GM10266 (cell line): ENCODE measurements around the gene CSTF2.

Experiments
- DNase-seq: peaks from one replicate; pipeline ENCODE4 v3.0.0; 2012; ENCODE audit errors: extremely low spot score
- TF ChIP-seq, protein P1 (sequence below): IDR thresholded peaks from 2 replicates; pipeline ENCODE4 v1.5.1; 2012; ENCODE audit warnings: mild to moderate bottlenecking, low read depth; ENCODE audit not compliant: control insufficient read depth, insufficient read depth; ENCODE audit errors: missing control alignments

Gene CSTF2

DNA sequence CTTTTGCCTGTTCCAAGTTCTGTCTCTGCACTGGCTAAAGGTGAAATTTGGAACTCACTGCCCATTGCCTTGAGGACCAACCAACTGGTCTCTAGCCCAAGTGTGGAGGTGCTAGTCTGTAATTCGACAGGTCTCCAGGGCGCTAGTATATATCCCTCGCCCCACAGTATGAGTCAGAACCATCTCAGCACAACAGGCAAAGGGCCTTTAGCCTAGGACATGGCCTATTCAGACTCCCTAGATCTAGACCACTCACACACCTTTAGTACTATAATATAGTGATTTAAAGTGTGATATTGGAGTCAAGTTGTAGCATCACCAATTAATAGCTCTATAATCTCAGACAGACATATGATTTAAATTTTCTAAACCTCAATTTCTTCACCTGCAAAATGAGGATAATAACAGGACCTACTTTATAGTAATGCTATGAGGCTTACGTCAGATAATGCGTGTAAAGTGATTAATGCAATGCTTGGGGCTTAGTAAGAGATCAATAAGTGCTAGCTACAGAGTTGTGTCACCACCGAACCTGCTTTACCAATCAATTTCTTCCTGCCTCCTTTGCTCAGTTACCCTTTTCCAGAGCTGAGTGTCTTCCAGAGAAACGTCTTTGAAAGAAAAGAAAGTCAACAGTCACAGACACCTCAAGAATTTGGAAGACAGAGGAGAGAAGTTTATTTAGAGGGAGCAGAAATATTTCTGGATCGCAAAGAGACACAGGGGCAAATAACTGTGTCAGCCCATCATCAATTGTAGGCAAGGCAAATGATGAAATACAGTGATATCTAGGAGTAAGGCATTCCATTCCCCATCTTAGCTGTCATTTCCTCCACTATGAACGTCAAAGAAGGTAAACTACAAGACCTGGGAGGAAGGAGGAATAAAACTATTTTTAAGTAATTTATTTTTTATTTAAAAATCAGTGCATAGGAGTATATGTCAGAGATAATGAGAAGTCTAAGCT lies 51.7 kb downstream of the CSTF2 start:
- DNase-seq = no peak
- TF ChIP-seq, protein P1, sequence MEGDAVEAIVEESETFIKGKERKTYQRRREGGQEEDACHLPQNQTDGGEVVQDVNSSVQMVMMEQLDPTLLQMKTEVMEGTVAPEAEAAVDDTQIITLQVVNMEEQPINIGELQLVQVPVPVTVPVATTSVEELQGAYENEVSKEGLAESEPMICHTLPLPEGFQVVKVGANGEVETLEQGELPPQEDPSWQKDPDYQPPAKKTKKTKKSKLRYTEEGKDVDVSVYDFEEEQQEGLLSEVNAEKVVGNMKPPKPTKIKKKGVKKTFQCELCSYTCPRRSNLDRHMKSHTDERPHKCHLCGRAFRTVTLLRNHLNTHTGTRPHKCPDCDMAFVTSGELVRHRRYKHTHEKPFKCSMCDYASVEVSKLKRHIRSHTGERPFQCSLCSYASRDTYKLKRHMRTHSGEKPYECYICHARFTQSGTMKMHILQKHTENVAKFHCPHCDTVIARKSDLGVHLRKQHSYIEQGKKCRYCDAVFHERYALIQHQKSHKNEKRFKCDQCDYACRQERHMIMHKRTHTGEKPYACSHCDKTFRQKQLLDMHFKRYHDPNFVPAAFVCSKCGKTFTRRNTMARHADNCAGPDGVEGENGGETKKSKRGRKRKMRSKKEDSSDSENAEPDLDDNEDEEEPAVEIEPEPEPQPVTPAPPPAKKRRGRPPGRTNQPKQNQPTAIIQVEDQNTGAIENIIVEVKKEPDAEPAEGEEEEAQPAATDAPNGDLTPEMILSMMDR = no peak

DNA sequence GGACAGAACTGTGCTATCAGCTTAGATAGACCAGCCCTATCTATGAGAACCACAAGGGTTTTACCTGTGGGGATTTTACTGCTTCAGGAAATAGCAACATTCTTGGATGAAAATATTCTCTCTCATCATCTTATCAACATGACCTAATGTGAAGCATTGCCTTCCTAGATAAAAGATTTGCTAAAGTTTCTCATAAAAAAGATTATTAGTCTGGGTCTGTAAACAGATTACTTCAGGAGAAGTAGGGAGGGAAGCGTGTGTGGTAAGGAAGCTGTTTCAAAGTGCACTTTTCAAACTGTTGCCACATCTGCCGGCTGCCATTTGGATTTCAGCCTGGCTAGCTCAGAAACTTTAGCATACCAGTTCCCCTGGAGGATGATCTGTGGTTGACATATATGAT lies 54.1 kb downstream of the CSTF2 start, which contains the start of gene NOX1:
Gene NOX1, minus strand, starts transcription at position 35 of the 400 bp plus-strand sequence. CDS start 220 bp downstream, outside the sequence.
- no peak for DNase-seq
- TF ChIP-seq, protein P1 = no peak

DNA sequence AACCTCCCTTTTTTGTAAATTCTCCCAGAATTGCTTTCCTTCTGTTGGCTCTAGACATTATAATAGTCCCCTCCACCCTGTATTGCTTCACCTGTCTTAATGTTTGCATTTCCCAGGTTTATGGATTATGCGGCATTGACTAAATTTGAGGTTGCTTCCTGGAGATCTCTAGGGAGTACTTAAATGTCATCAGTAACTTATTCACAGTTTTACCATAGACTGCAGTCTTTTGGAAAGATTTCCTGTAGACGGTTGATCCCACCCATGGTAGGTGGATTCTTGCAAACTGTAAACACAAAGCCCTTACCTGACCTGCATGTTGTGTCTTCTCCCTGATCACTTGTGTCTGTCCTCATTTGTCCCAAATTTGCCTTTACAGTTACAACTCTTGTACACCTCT lies 60.2 kb downstream of the CSTF2 start:
- DNase-seq = no peak
- TF ChIP-seq, protein P1 = no peak

DNA sequence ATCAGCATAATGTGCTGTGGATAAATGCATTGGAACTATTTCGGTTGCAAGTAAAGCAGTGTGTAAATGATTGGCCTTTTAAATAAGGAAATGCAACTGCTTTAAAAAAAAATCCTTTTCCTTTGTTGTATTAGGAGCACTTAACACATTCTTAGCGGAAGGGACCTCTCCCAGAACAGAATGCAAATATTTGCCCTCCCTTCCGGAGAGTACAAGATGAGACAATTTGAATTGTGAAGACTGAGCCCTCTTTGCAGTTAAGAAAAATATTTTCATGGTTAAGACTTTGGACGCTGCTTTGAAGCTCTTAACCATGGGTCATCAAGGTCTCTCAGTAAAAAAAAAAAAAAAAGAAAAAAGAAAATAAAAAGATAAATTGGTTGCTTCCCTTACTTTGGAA lies 63.5 kb downstream of the CSTF2 start:
- TF ChIP-seq, protein P1 = no peak
- no peak for DNase-seq
